GM19328 (cell line): Measurements from ENCODE around the gene GALNT18.

ENCODE experiments used
- ATAC-seq: cut with Tn5 transposase; IDR thresholded peaks from one replicate; pipeline ENCODE4 v1.9.1; 2021; ENCODE audit warnings: mild to moderate bottlenecking, moderate library complexity; ENCODE audit not compliant: unreplicated experiment

The GALNT18 gene

DNA sequence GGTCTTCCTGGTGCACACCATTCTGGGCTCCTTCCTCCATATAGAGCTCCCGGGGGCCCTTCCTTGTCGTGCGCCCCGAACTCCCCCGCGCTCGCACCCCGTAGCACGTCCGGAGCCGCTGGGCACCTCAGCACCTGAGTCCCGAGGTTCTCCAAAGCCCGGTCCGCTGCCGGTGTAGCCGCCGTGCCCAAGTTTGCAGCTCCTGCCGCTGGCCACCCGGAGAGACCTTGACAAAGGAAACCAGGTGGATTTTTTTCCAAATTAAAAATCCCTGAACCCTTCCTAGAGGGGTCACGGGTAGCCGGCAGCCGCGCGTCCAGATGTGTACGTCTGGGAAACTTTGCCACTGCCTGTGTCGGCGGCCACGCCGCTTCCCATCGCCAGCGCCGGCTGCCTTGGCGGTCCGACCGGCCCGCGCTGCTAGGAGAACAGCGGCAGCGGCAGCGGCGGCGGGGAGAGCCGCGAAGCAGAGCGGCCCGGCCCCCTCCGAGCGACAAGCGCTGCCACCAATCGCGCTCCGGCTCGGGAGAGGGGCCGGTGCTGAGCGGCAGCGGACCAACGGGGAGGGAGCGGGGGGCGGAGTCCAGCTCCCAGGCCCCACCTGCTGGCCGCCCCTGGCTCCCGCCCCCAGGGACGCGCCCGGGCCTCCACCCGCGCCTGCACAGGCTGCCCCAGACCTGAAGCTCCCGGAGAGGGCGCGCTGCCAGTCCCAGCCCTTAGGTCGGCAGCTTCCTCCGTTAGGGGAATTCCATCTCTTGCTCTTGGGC, at the start of gene GALNT18:
GALNT18 (minus strand) TSS at position 433 of the 767 bp plus-strand sequence.
- ATAC-seq: peak; percentile 93

GRCh38 chr11:11670574-11670973, 48.8 kb upstream of the GALNT18 start:
- ATAC-seq: no peak

DNA sequence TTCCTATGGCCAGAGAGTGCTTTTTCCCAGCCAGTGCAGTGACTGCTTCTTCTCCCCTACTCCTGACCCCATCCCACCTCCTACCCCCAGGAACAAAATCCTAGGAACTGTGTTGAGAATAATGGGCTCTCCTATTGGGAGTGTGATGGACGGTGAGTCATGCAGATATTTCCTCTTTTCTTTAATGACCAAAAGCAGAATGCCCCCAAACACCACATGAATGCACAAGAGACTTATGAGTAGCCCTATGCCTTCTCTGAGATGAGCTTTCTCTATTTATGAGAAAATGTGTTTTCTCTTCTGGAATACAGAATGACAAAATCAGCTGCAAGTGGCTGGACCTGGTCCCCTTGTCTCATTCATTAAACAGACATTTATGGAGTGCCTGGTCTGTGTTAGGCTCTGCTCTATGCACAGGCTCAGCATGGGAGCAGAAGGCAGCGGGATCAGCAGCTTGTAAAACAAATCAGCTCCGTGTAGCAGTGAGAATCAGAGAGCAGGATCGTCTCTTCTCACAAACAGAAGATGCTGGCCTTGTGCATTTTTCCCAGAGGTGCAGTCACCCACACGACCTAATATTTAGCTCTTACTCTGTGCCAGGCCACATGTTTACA, 47.5 kb upstream of the GALNT18 start:
- ATAC-seq: no peak

- ATAC-seq: no peak
These were observed 47.0 kb upstream of the GALNT18 start for GRCh38 chr11:11668781-11669180.

DNA sequence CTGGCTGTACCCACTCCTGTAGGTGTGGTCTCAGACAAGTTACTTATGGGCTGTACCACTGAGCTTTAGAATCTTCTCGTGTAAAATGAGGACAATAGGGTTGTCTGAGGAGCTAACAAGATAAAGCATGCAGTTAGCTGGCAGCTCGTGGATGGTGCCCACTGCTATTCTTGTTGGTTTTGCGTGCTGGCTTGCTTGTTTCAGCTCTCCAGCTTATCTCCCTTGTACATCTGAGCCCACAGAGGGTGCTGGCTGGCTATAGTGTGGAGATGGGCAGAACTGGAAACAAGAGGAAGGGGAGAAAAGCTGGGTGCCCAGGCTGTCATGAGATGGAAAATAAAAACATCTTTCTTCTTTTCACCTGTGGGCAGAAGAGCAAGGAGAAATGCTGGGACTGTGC, 46.5 kb upstream of the GALNT18 start:
- ATAC-seq: no peak

DNA sequence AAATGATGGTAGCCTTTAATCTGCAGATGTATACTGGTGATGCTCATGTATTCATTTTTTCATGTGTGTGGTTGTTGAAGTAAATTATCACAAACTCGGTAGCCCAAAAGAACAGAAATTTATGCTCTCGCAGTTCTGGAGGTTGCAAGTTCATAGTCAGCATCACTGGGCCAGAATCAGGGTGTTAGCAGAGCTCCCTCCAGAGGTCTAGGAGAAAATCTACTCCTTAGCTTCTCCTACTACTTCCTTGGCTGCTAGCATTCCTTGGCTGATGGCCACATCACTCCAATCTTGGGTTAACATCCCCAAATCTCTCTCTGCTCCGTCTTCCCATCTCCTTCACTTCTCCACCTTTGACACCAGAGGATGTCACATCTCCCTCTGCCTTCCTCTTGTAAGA, 45.3 kb upstream of the GALNT18 start:
- no peak for ATAC-seq

DNA sequence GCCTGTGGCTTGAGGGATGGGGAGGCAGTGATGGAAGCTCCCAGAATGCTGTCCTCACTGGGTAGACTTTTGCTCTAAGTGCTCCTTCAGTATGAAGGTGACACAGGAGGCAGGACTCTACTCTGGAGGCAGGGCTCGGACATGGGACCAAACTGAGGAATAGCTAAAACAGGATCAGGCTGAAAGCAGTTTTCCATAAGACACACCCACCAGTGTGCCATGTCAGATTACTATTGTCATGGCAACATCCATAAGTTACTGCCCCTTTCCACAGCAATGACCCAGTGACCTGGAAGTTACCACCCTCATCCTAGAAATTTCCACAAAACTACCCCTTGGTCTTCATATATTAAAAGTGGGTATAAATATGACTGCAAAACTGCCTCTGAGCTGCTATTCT, 43.6 kb upstream of the GALNT18 start:
- ATAC-seq: no peak

DNA sequence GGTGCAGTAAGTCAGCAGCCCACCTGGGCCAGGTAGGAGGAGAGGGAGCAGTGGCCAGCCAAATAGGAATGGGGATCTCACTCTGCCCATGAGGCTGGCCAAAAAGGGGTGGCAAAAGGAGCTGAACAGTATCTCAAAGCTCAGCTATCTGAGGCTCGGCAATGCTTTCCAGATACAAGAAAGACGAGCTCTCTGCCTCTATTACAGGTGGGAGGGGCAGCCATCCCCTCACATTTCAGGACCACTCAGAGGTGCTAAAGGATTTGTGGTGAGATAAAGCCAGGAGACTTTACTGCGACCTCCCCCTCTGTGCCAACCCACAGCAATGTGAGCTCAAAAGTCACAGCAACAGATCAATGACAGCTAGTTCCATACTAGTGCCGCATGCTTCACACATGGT, 42.1 kb upstream of the GALNT18 start:
- no peak for ATAC-seq

DNA sequence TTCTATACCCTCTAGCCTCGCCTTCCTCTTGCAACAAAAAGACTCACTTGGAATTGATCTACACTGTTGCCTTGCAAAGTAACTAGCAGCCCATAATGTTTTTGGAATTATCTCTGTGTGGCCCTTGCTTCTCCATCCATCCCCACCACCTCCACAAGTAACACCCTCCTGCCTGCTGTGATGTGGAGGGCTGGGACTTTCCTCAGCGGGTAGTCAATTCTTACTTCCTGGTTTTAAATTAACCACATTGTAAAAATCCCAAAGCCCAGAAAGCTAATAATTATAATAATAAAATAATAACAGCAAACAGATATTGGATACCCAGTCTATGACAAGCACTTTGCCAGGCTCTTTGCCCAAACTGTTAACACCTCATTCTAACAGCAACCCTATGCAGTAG, 40.8 kb upstream of the GALNT18 start:
- ATAC-seq: no peak

- no peak for ATAC-seq
These were observed 39.7 kb upstream of the GALNT18 start for GRCh38 chr11:11661326-11662040.

DNA sequence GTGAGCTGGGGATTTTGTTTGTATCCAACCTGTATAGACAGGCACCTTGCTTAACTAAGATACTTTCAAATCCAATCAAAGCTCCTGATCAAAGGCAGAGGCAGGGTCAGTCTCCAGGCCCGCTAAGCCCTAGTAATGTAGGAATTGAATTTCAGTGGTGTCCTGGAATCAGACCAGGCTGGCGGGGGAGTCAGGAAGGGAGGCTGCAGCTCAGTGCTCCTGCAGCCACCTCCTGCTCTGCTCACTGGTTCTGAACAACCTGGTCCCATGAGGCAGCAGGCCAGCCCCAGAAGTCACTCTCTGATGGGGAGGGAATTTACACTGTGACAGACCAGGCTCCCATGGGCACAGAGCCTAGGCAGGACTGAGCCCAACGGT, 38.5 kb upstream of the GALNT18 start:
- no peak for ATAC-seq

- ATAC-seq: no peak
These were observed 38.0 kb upstream of the GALNT18 start for GRCh38 chr11:11659567-11660362.

- no peak for ATAC-seq
These were observed 35.6 kb upstream of the GALNT18 start for GRCh38 chr11:11657218-11657955.

- ATAC-seq: no peak
These were observed 19.8 kb upstream of the GALNT18 start for GRCh38 chr11:11641581-11641980.

DNA sequence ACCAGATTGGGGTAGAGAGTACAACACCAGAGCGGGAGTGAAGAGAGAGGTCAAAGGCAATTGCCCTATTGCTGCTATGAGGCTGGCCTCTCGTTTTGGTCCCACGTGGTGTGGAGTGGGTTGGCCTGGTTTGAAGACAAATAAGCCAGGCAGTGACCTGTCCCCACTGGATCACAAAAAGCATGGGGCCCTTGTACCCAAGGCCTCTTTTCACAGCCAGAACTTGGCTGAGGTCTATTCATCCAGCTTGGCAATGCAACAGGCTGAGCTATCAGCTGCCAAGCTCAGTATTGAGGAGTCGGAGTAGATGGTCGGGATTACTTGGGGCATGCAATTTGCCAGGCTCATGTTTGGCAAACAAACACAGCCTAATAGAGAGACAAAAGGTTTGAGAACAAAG, 19.2 kb upstream of the GALNT18 start:
- no peak for ATAC-seq

DNA sequence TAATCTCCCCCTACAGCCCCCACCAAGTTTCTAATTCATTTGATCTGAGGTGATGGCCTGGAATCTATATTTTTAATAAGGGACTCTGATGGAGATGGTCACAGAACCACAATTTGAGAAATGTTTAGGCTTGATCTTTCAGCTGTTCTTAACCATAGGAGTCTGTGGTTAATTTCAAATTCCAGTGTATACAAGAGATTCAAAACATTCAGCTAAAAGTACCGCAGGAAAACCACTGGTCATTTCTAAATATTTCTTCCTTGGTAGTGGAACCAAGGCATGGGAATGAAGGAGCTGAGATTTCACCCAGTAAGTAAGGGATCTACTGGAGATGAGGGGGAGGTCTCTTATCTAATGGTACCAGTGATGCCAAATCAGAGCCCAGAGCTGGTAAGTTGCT, 18.3 kb upstream of the GALNT18 start:
- no peak for ATAC-seq

DNA sequence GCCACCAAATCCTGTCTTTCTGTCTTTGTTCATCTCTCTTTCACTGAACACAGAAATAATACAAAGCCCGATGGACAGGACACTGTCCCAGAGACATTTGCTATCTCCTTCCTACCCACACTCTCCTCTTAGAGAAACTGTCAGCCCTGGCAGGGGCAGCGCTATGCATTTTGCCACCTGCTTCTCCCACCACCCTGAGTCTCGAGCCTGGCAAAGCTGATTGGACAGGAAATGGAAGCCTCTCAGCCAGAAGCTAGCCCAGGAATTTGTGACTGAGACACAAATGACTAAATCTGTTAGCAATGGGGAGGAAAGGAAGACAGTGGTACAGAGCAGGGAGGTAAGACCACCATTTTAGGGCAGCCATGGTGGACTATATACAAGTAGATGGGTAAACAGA, 14.9 kb upstream of the GALNT18 start:
- ATAC-seq: no peak

DNA sequence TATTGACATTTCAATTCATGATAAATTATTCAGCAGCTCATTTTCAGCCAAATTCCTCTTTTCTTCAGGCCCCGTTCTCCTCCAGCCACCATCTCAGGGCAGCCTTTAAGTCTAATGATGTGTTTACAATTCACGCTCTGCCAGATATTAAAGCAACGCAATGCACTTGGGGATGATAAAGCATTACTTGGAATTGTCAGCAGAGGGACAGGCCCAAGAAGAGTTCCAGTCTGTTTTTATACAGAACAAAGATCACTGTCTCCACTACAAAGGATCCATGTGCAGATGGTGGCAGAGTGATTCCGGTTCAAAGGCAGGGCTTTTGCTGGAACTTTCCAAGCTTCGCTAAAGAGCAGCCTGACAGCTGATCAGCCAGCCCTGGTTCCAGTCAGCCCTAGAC, 13.6 kb upstream of the GALNT18 start:
- ATAC-seq: no peak

DNA sequence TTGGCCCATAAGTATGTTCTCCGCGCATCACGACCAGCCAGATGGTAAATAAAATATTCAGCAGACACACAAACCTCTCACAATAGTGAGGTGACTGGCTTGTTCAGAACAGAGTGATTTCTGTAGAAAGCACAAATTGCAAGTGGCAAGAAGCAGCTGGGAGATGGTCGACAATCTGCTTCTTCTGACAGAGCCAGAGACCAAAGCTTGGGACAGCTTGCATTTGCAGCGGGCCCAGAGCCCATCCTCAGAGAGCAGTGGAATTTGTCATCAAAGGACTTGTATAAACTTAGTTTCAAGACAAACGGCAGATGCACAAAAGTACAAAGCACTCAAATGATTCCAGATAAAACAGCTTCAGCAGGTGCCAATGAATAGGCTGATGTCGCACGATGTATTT, 7.6 kb upstream of the GALNT18 start:
- no peak for ATAC-seq

DNA sequence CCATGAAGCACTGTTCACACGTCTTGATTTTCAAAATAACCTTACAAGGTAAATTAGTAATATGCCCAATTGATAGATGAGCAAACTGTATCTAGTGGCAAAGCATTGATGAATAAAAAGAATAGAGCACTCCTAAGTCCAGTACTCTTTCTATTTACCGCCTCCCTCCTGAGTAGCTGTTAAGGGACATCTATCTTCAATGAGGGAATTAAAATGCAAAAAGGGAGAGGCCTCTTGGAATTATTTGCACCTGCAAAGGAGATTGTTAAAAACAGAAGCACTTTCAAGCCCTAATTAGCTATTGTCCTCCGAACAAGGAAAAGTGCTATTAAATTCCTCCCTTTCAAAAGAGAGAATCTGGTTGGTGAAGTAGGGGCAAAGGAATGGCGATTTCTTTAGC, 6.8 kb upstream of the GALNT18 start:
- no peak for ATAC-seq

GRCh38 chr11:11626128-11626527, 4.3 kb upstream of the GALNT18 start:
- ATAC-seq: no peak
